Measurements from ENCODE around the gene TREX2. TPM values are rescaled to one million over a fixed set of nuclear protein-coding genes. Genes with fewer than 3 reads are reported as not detected.

TREX2 gene
- total and polyA plus RNA-seq, 8 donors: 0.55 to 1.4 (median 0.92) TPM

DNA sequence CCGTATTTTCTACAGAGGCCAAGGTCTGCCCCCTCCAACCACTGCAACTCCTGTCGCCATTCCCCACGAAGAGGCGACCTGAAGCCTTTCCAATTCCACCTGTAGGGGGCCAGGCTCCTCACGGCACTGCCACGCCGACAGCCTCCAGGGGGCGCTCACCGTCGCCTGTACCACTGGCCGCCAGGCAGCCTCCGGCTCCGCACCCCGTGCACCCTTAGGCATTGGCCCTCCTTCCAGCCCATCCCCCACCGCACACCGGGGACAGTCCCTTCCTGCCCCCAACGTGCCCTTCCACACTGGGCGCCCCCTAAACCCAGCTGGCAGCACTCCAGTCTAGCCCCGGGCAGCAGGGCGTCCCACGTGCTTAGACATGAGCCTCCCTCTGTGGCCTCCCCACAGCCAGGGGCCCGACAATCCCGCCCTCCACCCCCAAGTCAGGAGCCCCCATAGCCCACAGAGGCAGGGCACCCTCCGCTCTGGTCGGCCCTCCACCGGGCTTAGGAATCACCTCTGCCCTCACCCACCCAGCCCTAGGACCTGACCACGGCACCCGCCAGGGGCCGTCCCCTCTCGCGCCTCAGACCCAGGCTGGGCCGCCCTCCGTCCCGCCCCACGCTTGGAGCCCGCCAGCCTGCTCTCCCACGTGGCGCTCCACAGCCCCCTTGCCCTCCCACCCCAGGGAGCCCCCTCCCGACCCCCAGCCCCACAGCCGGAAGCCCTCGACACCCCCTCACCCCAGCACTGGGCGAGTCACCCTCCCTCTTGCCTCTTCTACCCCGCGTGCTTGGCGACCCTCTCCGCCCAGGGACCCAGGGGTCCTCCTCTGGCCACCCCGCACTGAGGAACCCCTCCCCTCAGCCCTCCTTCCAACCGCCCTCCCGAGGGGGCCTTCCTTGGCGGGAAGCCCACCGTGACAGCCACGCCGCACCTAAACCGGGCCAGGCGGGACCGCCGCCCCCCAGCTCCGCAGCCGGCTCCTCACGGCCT lies 45.4 kb downstream of the TREX2 start:
- H3K9me3 ChIP-seq: no peaks in the 10 kb centered on the region
- H3K4me1 ChIP-seq: no peaks in the 10 kb centered on the region
- intact Hi-C loops (cut with DNase I): no loop called here
- TF ChIP-seq, protein P1, sequence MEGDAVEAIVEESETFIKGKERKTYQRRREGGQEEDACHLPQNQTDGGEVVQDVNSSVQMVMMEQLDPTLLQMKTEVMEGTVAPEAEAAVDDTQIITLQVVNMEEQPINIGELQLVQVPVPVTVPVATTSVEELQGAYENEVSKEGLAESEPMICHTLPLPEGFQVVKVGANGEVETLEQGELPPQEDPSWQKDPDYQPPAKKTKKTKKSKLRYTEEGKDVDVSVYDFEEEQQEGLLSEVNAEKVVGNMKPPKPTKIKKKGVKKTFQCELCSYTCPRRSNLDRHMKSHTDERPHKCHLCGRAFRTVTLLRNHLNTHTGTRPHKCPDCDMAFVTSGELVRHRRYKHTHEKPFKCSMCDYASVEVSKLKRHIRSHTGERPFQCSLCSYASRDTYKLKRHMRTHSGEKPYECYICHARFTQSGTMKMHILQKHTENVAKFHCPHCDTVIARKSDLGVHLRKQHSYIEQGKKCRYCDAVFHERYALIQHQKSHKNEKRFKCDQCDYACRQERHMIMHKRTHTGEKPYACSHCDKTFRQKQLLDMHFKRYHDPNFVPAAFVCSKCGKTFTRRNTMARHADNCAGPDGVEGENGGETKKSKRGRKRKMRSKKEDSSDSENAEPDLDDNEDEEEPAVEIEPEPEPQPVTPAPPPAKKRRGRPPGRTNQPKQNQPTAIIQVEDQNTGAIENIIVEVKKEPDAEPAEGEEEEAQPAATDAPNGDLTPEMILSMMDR (IDR thresholded peaks at IDR 0.05): peak; percentile 2 to 56
- H3K27ac ChIP-seq: no peak overlapping the region
- peaks cover 0 to 6% of the 10 kb centered on the region in 2 donors for H3K27me3 ChIP-seq
- no peak overlapping the region for H3K4me3 ChIP-seq
- no peaks in the 10 kb centered on the region for H3K36me3 ChIP-seq
- peak in 1 of 4 donors; percentile 84 for DNase-seq
- peak; percentile 69 for ATAC-seq

DNA sequence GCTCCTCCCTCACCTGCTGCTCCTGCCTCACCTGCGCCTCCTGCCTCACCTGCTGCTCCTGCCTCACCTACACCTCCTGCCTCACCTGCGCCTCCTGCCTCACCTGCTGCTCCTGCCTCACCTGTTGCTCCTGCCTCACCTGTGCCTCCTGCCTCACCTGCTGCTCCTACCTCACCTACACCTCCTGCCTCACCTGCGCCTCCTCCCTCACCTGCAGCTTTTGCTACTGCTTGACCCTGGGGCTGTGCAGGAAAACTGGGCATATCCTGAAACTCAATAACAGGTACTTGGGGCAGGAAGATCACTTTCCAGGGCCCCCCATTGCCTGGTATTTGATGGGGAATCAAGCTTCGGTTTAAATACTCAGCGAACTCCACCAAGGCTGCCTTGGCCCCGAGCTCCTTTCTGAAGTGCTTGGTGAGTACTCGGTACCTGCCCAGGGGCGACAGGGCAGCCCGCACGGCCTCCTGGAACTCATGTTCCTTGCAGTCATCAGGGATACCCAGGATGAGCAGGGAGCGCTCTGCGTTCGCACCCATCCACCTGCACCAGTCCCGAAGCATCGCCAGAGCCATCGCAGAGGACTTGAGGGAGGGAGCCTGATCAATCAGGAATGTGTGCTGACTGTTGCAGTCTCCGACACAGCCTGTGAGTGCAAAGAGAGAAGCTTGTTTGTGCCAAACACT lies 47.4 kb downstream of the TREX2 start:
- no peak for ATAC-seq

DNA sequence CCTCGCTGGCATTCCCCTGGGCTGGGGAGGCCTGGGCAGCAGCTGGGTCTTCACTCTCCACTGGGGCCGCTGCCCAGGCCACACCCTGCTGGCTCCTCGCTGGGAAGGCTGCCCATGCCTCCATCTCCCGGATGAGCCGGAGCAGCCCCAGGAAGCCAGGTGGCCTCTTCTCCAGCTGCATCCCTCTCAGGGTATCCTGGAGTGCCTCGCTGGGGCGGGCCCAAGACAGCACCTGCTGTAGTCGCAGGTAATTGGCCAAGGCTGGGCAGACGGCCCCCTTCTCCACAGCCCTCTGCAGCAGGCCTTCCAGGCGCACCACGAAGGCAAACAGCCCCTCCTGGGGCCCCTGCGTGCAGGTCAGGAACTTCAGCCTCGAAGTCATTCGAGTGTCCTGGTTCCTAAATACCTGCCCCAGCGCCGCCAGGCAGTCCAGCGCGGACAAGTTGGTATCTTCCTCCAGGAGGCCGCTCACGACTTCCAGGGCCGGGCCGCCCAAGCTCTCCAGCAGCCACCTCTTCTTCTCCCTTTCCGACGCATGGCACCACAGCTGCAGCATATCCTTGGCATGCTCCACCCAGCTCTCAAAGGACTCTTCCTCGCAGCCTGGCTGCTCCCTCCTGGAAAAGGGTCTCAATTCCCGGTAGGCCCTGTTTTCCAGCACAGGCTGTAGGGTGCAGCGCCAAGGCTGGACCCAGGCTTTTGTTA lies 48.4 kb downstream of the TREX2 start:
- Histone ChIP-seq H3K4me1 (no peaks in the 10 kb centered on the region), H3K36me3 (no peaks in the 10 kb centered on the region), H3K9me3 (no peaks in the 10 kb centered on the region), H3K27me3 (peaks cover 0 to 6% of the 10 kb centered on the region in 2 donors), H3K27ac (no peak overlapping the region), H3K4me3 (no peak overlapping the region)
- TF ChIP-seq, protein P1 (IDR thresholded peaks at IDR 0.05): no peak
- ATAC-seq (no peak), DNase-seq (no peak)
- intact Hi-C loops (cut with DNase I): no loop called here

More for the DNA sequence above, 47.4 kb downstream of the TREX2 start:
- Histone ChIP-seq H3K27ac (no peak overlapping the region), H3K4me3 (no peak overlapping the region), H3K27me3 (peaks cover 0 to 6% of the 10 kb centered on the region in 2 donors), H3K36me3 (no peaks in the 10 kb centered on the region), H3K4me1 (no peaks in the 10 kb centered on the region), H3K9me3 (no peaks in the 10 kb centered on the region)
- TF ChIP-seq, protein P1 (IDR thresholded peaks at IDR 0.05): no peak
- DNase-seq: no peak
- intact Hi-C loops (cut with DNase I): no loop called here

DNA sequence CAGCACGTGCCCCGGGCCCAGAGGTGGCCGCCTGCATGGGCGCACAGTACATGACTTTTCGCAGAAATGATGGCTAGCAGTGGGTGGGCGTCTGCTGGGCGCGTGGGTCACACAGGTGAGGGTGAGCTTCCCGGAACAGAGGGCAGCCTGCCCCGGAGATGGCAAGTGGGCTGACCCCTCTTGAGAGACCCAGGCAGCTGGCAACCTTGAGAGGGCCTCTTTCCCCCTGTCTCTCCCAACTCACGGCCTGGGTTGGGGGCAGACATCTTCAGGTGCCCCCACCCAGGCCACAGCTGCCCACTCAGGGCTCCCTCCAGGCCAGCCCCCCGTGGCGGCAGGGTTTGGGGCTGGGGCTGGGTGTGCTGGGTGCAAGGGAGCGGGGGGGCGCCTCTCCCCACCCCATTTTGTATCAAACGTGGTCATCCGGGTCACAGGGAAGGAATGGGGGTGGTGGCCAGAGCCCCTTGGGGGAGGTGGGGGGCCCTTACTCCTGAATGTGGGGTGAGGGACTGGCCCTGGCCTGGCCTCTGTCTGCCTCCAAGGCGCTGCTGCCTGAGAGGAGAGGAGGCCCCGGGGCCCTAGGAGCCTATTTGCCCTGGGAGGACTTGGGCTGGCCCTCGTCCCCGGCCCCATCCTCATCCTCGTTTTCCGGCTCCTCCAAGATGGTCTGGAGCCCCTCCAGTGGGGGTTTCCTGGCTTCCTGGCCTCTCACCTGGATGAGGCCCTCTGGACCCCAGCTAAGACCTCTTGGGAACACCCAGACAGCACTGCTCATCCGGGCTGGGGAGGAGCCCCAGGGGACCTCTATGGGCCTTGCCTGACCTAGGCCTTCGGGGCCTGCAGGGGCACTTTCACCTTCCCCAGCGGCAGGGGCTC lies 49.3 kb downstream of the TREX2 start:
- TF ChIP-seq, protein P1 (IDR thresholded peaks at IDR 0.05): no peak
- Histone ChIP-seq H3K27me3 (peaks cover 0 to 6% of the 10 kb centered on the region in 2 donors), H3K4me3 (no peak overlapping the region), H3K9me3 (no peaks in the 10 kb centered on the region), H3K4me1 (no peaks in the 10 kb centered on the region), H3K27ac (no peak overlapping the region), H3K36me3 (no peaks in the 10 kb centered on the region)
- no peak for DNase-seq
- intact Hi-C loops (cut with DNase I): no loop called here
- ATAC-seq: no peak

Data from left lung (tissue), 10 donors.